Measurements from ENCODE around the gene TSKS.

DNA sequence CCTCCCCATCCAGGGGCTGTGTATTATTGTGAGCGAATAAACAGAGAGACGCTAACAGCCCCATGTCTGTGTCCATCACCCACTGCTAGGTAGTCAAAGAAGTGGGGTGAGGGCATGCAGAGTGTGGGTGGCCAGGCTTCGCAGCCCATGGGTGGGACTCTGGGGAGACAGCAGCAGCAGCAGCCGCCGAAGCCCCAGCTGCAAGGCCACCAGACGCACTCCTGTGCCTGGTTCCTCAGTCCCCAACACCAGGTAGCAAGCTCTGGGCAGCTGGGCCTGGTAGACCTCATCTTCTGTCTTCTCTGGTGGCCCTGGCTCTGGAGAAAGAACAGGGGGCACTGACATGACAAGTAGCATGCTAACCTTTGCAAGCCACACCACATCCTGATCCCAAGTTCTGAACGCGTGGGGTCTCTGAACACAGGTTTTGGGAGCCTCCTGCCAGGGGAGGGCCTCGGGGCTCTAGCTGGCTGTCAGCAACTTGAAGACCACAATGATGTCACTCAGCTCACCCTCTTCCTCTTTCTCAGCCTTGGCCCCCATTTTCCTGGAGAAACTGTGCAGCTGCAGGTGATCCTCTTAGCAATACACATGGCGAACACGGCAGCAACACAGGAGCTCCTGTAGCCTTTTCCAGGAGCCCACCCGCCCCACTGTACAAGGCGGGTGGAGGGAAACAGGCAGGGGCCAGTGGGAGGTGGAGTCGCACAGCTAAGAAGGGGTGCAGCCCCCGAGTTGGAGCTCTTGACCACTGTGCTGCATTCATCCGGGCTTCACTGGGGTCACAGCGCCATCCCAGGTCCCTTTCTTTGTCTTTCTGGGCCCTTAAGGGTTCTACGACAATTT, 44.2 kb upstream of the TSKS start:
- TF ChIP-seq, protein P1, sequence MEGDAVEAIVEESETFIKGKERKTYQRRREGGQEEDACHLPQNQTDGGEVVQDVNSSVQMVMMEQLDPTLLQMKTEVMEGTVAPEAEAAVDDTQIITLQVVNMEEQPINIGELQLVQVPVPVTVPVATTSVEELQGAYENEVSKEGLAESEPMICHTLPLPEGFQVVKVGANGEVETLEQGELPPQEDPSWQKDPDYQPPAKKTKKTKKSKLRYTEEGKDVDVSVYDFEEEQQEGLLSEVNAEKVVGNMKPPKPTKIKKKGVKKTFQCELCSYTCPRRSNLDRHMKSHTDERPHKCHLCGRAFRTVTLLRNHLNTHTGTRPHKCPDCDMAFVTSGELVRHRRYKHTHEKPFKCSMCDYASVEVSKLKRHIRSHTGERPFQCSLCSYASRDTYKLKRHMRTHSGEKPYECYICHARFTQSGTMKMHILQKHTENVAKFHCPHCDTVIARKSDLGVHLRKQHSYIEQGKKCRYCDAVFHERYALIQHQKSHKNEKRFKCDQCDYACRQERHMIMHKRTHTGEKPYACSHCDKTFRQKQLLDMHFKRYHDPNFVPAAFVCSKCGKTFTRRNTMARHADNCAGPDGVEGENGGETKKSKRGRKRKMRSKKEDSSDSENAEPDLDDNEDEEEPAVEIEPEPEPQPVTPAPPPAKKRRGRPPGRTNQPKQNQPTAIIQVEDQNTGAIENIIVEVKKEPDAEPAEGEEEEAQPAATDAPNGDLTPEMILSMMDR (conservative IDR thresholded peaks at IDR 0.05; ENCODE audit: low read length) = no peak
- no peak for TF ChIP-seq EZH2phosphoT487 (IDR thresholded peaks at IDR 0.05; ENCODE audit: borderline replicate concordance)

All from Loucy (cell line).